A549 (cell line): ENCODE data around the gene MAPK1.

Source experiments
- BHLHE40 ChIP-seq: IDR thresholded peaks from 2 replicates; pipeline ENCODE4 v1.6.1; 2012; ENCODE audit warnings: low read depth, low read length, inconsistent platforms
- CEBPB ChIP-seq, 2 experiments: fragments of >200 bp in 1 of 2; sonication (Bioruptor Twin) in 1 of 2; formaldehyde crosslinking in 1 of 2; IDR thresholded peaks; 2 replicates each; pipeline ENCODE4 v1.6.1; 2012 to 2016
- CHD2 ChIP-seq: fragments of 150-350 bp; IDR thresholded peaks from 2 replicates; pipeline ENCODE4 v1.6.1; 2014; ENCODE audit warnings: low read length; ENCODE audit not compliant: partially characterized antibody
- HDAC2 ChIP-seq: fragments of 200-600 bp; sonication (generic); IDR thresholded peaks from 2 replicates; pipeline ENCODE4 v1.6.1; 2016
- JUN ChIP-seq, 2 experiments: fragments of >200 bp; sonication (Bioruptor Twin); formaldehyde crosslinking; IDR thresholded peaks; 2 replicates in 1 of 2; 3 replicates in 1 of 2; pipeline ENCODE4 v1.6.1; 2016 to 2017
- MAFK ChIP-seq: fragments of 450-650 bp; IDR thresholded peaks from 2 replicates; pipeline ENCODE4 v1.6.1; 2014; ENCODE audit not compliant: partially characterized antibody
- MAX ChIP-seq: IDR thresholded peaks from 2 replicates; pipeline ENCODE4 v1.6.1; 2012
- PHF8 ChIP-seq: fragments of 200-600 bp; sonication (generic); IDR thresholded peaks from 2 replicates; pipeline ENCODE4 v1.6.1; 2016; ENCODE audit warnings: low read depth, mild to moderate bottlenecking, antibody characterized with exemption, moderate library complexity, borderline replicate concordance
- POLR2A ChIP-seq: IDR thresholded peaks from 2 replicates; pipeline ENCODE4 v1.6.1; 2012; ENCODE audit warnings: mild to moderate bottlenecking, low read length
- RAD21 ChIP-seq, 2 experiments: fragments of >200 bp in 1 of 2; sonication (Bioruptor Twin) in 1 of 2; formaldehyde crosslinking in 1 of 2; IDR thresholded peaks in 1 of 2; conservative IDR thresholded peaks in 1 of 2; 2 replicates in 1 of 2; 3 replicates in 1 of 2; pipeline ENCODE4 v1.6.1; 2012 to 2018; ENCODE audit warnings: inconsistent platforms in 1 of 2
- ZFP36 ChIP-seq: fragments of 450-650 bp; IDR thresholded peaks from 2 replicates; pipeline ENCODE4 v1.6.1; 2014; ENCODE audit warnings: borderline replicate concordance; ENCODE audit not compliant: partially characterized antibody
- TF ChIP-seq, protein P1 (sequence below): fragments of >200 bp; sonication (Bioruptor Twin); formaldehyde crosslinking; IDR thresholded peaks from 3 replicates; pipeline ENCODE4 v1.5.1; 2016
- TF ChIP-seq, protein P2 (sequence below): fragments of >200 bp; sonication (Bioruptor Twin); formaldehyde crosslinking; IDR thresholded peaks from 3 replicates; pipeline ENCODE4 v1.6.1; 2016

- no peak for TF ChIP-seq HDAC2
- no peak for TF ChIP-seq POLR2A
- no peak for TF ChIP-seq CEBPB (IDR thresholded peaks at IDR 0.05)
- TF ChIP-seq RAD21 (conservative IDR thresholded peaks at IDR 0.05 in 1 of 2, IDR thresholded peaks at IDR 0.05 in 1 of 2) = no peak
- TF ChIP-seq CHD2 = no peak
- TF ChIP-seq, protein P1, sequence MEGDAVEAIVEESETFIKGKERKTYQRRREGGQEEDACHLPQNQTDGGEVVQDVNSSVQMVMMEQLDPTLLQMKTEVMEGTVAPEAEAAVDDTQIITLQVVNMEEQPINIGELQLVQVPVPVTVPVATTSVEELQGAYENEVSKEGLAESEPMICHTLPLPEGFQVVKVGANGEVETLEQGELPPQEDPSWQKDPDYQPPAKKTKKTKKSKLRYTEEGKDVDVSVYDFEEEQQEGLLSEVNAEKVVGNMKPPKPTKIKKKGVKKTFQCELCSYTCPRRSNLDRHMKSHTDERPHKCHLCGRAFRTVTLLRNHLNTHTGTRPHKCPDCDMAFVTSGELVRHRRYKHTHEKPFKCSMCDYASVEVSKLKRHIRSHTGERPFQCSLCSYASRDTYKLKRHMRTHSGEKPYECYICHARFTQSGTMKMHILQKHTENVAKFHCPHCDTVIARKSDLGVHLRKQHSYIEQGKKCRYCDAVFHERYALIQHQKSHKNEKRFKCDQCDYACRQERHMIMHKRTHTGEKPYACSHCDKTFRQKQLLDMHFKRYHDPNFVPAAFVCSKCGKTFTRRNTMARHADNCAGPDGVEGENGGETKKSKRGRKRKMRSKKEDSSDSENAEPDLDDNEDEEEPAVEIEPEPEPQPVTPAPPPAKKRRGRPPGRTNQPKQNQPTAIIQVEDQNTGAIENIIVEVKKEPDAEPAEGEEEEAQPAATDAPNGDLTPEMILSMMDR = no peak
- TF ChIP-seq JUN (IDR thresholded peaks at IDR 0.05) = no peak
- TF ChIP-seq, protein P2, sequence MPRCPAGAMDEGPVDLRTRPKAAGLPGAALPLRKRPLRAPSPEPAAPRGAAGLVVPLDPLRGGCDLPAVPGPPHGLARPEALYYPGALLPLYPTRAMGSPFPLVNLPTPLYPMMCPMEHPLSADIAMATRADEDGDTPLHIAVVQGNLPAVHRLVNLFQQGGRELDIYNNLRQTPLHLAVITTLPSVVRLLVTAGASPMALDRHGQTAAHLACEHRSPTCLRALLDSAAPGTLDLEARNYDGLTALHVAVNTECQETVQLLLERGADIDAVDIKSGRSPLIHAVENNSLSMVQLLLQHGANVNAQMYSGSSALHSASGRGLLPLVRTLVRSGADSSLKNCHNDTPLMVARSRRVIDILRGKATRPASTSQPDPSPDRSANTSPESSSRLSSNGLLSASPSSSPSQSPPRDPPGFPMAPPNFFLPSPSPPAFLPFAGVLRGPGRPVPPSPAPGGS = no peak
- no peak for TF ChIP-seq PHF8
- no peak for TF ChIP-seq MAFK
- no peak for TF ChIP-seq BHLHE40
- no peak for TF ChIP-seq MAX
- TF ChIP-seq ZFP36 = no peak
Measured at GRCh38 chr22:21797444-21798221, 69.8 kb downstream of the MAPK1 start.
